ENCODE results near the gene GPX8. TPM values are rescaled to one million over a fixed set of nuclear protein-coding genes. Genes with fewer than 3 reads are reported as not detected.
A peak's percentile ranks its signal among the peaks of the same experiment; 100 is the strongest.

GPX8 gene
- total and polyA plus RNA-seq, 2 of the 13 experiments (the other 11 are each of a cell fraction or from before 2014, with no cell fraction given): 0.33 to 0.94 TPM

GRCh38 chr5:55176176-55176818, 16.3 kb downstream of the GPX8 start (continued):
- TF ChIP-seq ZFP37 (CRISPR knock-in tag; IDR thresholded peaks at IDR 0.05; ENCODE audit: borderline replicate concordance): no peak
- no peak for TF ChIP-seq ZNF780A (CRISPR knock-in tag; IDR thresholded peaks at IDR 0.05)
- TF ChIP-seq POGK (CRISPR knock-in tag; conservative IDR thresholded peaks at IDR 0.05): no peak
- TF ChIP-seq ZFX (CRISPR knock-in tag; IDR thresholded peaks at IDR 0.05; ENCODE audit: low read depth): 0 out of 2 replicates have a peak, but pooled peaks have one; percentile 29
- TF ChIP-seq SOX5 (CRISPR knock-in tag; IDR thresholded peaks at IDR 0.05; ENCODE audit: borderline replicate concordance): no peak
- no peak for TF ChIP-seq PRMT3 (CRISPR knock-in tag; IDR thresholded peaks at IDR 0.05; ENCODE audit: borderline replicate concordance, low read depth)
- no peak for TF ChIP-seq NFATC3 (CRISPR knock-in tag; IDR thresholded peaks at IDR 0.05)
- TF ChIP-seq ARNTL (CRISPR knock-in tag; IDR thresholded peaks at IDR 0.05): no peak
- no peak for TF ChIP-seq ZFP36L2 (CRISPR knock-in tag; IDR thresholded peaks at IDR 0.05)
- TF ChIP-seq BHLHE40 (IDR thresholded peaks at IDR 0.05; ENCODE audit: low read length): no peak
- peak; percentile 71 for TF ChIP-seq MAX (IDR thresholded peaks at IDR 0.05)
- TF ChIP-seq SRSF9 (IDR thresholded peaks at IDR 0.05; ENCODE audit: borderline replicate concordance, insufficient read depth, low read depth, low read length, poor library complexity, severe bottlenecking): no peak
- no peak for TF ChIP-seq ZMAT3 (CRISPR knock-in tag; conservative IDR thresholded peaks at IDR 0.05)
- TF ChIP-seq ZFP1 (CRISPR knock-in tag; IDR thresholded peaks at IDR 0.05): no peak
- TF ChIP-seq SMAD3 (CRISPR knock-in tag; IDR thresholded peaks at IDR 0.05): no peak
- no peak for TF ChIP-seq MEF2D (CRISPR knock-in tag; IDR thresholded peaks at IDR 0.05)
- no peak for TF ChIP-seq CREM (IDR thresholded peaks at IDR 0.05)
- TF ChIP-seq CREM (CRISPR knock-in tag; IDR thresholded peaks at IDR 0.05): no peak
- TF ChIP-seq ETS1 (CRISPR knock-in tag; IDR thresholded peaks at IDR 0.05): no peak
- TF ChIP-seq PAX8 (CRISPR knock-in tag; IDR thresholded peaks at IDR 0.05; ENCODE audit: borderline replicate concordance): no peak
- peak; percentile 75; the same call in 1 of the 2 replicates for TF ChIP-seq TFDP1 (CRISPR knock-in tag; IDR thresholded peaks at IDR 0.05; ENCODE audit: borderline replicate concordance)
- TF ChIP-seq ARNT2 (CRISPR knock-in tag; IDR thresholded peaks at IDR 0.05; ENCODE audit: low read depth): peak; percentile 64; the same call in 1 of the 2 replicates
- TF ChIP-seq ZNF816 (CRISPR knock-in tag; IDR thresholded peaks at IDR 0.05; ENCODE audit: borderline replicate concordance): no peak
- TF ChIP-seq ZNF766 (CRISPR knock-in tag; IDR thresholded peaks at IDR 0.05; ENCODE audit: borderline replicate concordance): no peak
- TF ChIP-seq ZMYM3 (CRISPR knock-in tag; IDR thresholded peaks at IDR 0.05): no peak
- TF ChIP-seq HNF4A (CRISPR knock-in tag; IDR thresholded peaks at IDR 0.05): no peak
- no peak for TF ChIP-seq ZSCAN30 (CRISPR knock-in tag; IDR thresholded peaks at IDR 0.05)
- TF ChIP-seq HNF4G (IDR thresholded peaks at IDR 0.05; ENCODE audit: borderline replicate concordance, low read depth, low read length): no peak
- TF ChIP-seq HNF4G (CRISPR knock-in tag; IDR thresholded peaks at IDR 0.05; ENCODE audit: borderline replicate concordance, low read depth): no peak
- no peak for TF ChIP-seq TP53 (CRISPR knock-in tag; conservative IDR thresholded peaks at IDR 0.05)

All from HepG2 (cell line).